ENCODE data around the gene MYMK.
"Not testable (repeated sequence)": the region's sequence is repeated elsewhere in the genome, so short reads cannot be mapped to it uniquely, and the experiment has no call there.

Gene MYMK

GRCh38 chr9:133524679-133525228, at the start of gene MYMK:
TSS of gene MYMK (minus strand) at chr9:133524959. CDS start at chr9:133524844, 115 bp downstream.
- no peak for DNase-seq

GRCh38 chr9:133573791-133574515, 49.2 kb upstream of the MYMK start:
- no peak for DNase-seq

GRCh38 chr9:133572821-133573361, 48.1 kb upstream of the MYMK start:
- DNase-seq, result no peak

GRCh38 chr9:133571896-133572595, 47.3 kb upstream of the MYMK start:
- DNase-seq, result no peak

GRCh38 chr9:133571391-133571890, 46.7 kb upstream of the MYMK start:
- DNase-seq, result no peak

GRCh38 chr9:133570691-133571080, 45.9 kb upstream of the MYMK start:
- DNase-seq, result no peak

- no peak for DNase-seq
Measured at GRCh38 chr9:133569891-133570690, 45.3 kb upstream of the MYMK start.

- no peak for DNase-seq
Measured at GRCh38 chr9:133569121-133569785, 44.5 kb upstream of the MYMK start.

GRCh38 chr9:133568186-133568585, 43.4 kb upstream of the MYMK start:
- DNase-seq, result no peak

GRCh38 chr9:133566817-133567216, 42.1 kb upstream of the MYMK start:
- DNase-seq, result no peak

- no peak for DNase-seq
Measured at GRCh38 chr9:133566382-133566781, 41.6 kb upstream of the MYMK start.

- DNase-seq, result no peak
Measured at GRCh38 chr9:133564451-133565116, 39.8 kb upstream of the MYMK start.

- DNase-seq, result not testable (repeated sequence)
Measured at GRCh38 chr9:133563814-133564213, 39.1 kb upstream of the MYMK start.

GRCh38 chr9:133563291-133563796, 38.6 kb upstream of the MYMK start:
- DNase-seq, result peak; percentile 15 to 17

- DNase-seq, result no peak
Measured at GRCh38 chr9:133562611-133563290, 38.0 kb upstream of the MYMK start.

- no peak for DNase-seq
Measured at GRCh38 chr9:133561976-133562554, 37.3 kb upstream of the MYMK start.

GRCh38 chr9:133560944-133561343, 36.2 kb upstream of the MYMK start:
- DNase-seq, result no peak

GRCh38 chr9:133560311-133560710, 35.6 kb upstream of the MYMK start:
- no peak for DNase-seq

- DNase-seq, result peak; percentile 55 to 57
Measured at GRCh38 chr9:133558191-133559126, 33.7 kb upstream of the MYMK start.

Measured in inflammatory macrophage treated with lipopolysaccharide for 1 hour (primary cell).